HG02981 (cell line): ENCODE measurements around the gene SPHK2.

ENCODE experiments used
- ATAC-seq: cut with Tn5 transposase; IDR thresholded peaks from one replicate; pipeline ENCODE4 v1.9.1; 2021; ENCODE audit warnings: mild to moderate bottlenecking, moderate library complexity; ENCODE audit not compliant: unreplicated experiment

The SPHK2 gene

DNA sequence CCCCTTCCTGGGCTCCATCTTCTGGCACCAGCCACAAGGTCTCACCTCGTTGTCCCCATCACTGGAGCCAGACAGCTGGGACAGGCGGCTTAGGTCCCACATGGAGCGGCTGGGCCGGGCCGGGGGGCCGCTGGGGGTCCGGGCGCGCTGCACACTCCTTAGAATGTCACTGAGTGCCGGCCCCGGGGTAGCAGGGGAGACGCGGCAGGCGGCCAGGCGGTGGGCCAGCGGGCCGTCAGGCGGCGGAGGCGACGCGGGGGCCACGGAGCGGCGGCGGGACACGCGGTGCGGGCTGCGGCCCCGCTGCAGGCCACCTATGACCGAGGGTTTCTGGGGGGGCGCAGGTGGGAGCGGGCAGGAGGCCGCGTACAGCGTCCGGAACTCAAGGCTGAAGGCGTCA is 15.9 kb upstream of the SPHK2 start:
- ATAC-seq = no peak

DNA sequence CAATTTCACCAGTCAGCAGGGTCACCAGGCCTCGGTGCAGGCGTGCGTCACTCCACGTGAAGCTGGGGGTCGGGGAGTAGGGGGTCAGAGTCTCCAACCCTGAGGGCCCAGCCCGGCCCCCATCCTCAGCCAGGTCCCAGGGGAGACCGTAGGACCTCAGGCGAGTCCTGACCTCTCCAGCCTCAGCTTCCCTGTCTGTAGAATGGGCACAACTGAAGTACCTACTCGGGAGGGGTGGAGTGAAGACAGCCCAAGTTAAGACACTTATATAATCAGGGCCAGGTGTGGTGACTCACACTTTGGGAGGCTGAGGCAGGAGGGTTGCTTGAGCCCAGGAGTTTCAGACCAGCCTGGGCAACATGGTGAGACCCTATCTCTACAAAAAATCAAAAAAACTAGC is 15.5 kb upstream of the SPHK2 start:
- no peak for ATAC-seq

DNA sequence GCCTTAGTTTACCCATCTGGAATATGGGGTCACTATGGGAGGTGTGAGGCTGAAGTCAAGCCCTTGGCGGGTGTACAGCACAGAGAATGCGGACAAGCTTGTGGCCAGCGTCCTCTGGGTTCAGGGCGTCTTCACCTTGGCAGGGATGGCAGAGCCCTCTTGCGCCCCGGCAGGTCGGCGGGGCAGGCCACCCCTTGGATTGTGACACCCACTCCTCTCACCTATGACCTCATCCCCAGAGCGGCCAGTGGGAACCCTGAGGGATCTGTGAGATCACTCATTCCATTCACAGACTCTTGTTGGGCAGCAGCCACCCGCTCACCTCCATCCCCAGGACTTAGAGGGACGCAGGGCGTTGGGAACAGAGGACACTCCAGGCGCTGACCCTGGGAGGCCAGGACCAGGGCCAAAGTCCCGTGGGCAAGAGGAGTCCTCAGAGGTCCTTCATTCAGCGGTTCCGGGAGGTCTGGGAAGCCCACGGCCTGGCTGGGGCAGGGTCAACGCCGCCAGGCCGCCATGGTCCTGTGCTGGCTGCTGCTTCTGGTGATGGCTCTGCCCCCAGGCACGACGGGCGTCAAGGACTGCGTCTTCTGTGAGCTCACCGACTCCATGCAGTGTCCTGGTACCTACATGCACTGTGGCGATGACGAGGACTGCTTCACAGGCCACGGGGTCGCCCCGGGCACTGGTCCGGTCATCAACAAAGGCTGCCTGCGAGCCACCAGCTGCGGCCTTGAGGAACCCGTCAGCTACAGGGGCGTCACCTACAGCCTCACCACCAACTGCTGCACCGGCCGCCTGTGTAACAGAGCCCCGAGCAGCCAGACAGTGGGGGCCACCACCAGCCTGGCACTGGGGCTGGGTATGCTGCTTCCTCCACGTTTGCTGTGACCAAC is 12.6 kb upstream of the SPHK2 start, which contains the start of gene SPACA4:
Gene SPACA4 (plus strand): TSS at position 280 of the 896 bp plus-strand sequence. CDS start 237 bp downstream, at position 517.
- no peak for ATAC-seq

DNA sequence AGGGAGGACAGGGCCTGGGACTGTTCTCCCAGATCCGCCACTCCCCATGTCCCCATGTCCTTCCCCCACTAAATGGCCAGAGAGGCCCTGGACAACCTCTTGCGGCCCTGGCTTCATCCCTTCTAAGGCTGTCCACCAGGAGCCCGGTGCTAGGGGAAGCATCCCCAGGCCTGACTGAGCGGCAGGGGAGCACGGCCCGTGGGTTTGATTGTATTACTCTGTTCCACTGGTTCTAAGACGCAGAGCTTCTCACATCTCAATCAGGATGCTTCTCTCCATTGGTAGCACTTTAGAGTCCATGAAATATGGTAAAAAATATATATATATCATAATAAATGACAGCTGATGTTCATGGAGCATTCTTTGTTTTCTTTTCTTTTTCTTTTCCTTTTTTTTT is 11.9 kb upstream of the SPHK2 start:
- no peak for ATAC-seq

DNA sequence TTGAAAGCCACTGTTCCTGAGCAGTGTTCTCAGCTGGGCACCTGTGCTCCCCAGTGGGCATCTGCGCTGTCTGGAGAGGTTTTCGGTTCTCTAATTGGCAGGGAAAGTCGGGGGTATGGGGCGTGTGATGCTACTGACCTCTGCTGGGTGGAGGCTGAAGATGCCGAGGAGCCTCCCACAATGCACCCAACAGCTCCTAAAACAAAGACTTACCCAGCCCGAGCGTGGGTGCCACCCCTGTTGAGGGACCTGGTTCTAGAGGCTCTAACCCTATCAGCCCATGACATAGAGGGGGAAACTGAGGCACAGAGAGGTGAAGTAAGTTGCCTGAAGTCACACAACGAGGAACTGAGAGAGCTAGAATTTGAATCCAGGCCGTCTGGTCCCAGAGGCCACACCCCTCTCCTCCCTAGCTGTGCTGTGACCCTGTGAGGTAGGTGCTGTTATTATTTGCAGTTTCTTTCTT is 10.5 kb upstream of the SPHK2 start:
- ATAC-seq = peak; percentile 60

DNA sequence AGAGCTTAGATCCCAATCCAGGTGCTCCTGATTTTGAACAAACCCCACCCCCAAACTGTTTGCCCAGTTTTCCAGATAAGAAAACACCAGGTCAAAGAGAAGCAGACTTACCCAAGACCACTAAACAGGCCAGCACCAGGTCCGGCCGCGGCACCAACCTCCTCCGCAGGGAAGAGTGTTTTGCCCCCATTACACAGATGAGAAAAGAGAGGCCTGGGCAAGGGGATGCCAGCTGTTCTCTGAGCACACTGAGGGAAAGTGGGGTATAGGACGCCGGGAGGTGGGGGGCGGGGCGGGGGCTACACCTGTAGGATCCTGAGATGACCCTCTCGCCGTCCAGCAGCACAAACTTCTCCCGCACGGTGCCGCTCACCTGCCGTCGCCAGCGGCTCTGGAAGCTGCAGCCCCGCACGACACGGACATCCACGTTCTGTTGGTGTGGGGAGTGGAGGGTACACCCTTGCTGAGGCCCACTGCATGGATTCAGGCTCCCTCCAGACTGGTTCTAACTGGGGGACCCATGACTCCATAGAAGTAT is 9.7 kb upstream of the SPHK2 start:
- no peak for ATAC-seq

DNA sequence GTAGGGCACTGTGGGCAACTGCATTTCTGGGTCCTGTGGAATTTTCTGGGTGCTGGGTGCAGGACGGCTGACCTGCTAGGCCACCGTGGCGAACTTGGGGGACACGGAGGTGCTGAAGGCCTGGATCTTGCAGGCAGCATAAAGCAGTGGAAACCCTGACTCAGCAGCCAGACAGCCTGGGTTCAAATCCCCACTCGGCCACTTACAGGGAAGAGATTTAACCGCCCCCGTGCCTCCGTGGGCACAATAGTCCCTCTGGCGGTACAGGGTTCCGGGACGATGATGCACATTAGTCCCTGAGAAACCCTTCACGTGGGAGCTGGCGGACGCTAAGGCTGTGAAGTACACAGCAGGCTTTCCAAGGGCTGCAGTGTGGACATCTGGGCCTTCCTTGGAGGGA is 7.4 kb upstream of the SPHK2 start:
- no peak for ATAC-seq

DNA sequence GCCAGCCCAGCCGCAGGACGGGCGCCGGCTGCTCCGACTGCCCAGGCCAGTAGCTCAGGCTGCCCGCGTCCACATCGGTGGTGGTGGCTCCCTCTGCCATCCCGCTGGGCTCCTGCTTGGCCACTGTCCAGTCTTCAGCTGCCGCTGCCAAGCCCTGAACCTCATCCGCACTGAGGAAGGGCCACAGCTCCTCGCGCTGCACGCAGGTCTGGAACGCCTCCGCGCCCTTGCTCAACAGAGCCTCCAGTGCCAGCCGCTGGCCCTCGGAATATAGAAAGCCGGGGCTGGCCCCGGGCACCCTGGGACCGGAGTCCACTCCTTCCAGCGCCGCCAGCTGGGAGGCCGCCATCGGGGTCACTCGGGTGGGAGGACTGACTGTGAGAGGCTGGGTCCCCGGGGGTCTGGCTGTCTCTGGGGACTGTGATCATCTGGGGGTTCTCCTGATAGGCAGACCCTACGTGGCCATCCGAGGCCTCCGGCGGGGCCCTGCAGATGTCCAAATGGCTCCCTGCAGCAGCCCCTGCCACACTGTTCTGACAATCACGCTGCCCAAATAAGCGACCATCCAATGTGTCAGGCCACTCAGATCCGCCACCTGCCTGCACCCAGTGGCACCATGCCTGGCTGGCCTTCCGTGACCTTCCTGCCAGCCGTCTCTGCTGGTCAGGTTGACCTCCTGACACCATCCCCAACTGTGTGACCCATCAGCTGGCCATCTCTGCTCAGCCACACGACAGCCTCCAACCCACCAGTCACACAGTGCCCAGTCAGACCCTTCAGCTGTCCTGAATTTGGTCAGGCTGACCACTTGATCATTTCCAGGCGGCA is 6.1 kb upstream of the SPHK2 start:
- no peak for ATAC-seq

DNA sequence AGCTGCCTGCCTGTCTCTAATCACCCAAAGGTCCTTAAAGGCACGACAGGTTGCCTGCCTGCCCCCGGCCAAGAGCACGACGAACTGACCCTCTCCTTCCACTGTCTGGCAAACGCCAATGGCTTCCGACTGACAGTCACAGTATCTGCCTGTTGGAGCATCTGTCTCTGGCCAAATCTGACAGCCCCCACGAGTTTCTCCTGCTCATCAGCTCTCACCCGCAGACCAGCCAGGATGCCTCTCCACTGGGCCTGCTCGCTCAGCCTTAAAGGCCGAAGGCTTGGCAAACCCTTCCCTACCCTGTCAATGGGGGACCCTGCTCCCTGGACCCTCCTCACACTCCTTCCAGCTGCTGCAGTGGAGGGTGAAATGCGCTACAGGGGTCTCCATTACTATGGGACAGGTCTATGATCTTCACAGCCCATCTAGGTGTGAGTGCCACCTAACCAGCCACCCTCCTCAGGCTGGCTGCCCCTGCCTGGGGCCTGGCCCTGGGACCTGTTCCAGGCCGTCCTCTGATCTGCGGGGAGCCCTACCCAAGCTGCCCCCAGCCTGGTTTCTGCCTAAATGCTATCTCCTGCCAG is 5.4 kb upstream of the SPHK2 start:
- no peak for ATAC-seq

DNA sequence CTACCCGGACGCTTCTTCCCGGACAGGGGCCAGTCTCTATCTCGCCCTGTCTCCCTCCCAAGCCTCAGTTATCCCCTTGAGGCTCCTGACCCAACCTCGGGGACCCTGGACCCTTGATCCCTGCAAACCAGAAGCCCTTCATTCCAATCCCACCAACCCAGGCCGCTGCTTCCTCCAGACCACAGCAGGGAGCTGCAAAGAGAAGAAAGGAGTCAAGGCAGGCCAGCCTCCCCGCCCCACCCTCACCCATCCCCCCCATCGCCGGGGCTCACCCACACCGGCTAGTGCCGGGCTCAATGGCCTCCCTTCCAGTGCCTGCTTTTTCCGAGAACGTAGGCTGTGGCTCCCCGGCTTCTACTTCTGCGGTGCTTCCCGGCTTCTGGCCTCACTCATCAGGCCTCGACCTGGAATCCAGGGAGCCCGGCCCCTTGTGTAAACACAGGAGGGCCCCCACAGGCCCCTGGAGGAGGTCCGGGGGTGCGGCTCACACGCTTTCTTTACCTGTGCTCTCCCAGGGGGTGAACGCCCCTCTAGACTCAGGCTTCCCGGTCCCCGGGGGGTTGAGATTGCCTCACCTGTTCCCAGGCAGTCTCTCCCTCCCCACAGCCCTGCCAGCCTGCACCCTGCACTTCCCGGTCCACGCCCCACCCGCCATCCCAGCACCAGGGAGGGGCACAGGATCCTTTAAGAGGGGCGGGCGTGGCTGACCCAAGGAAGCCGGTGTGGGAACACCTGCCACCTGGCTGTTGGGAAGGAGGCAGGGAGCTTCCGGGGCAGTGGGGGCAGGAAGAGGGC is 4.7 kb upstream of the SPHK2 start, which contains the start of gene FAM83E:
Gene FAM83E (minus strand): TSS at position 641 of the 795 bp plus-strand sequence. CDS start 1,704 bp downstream, outside the sequence.
- ATAC-seq = no peak

DNA sequence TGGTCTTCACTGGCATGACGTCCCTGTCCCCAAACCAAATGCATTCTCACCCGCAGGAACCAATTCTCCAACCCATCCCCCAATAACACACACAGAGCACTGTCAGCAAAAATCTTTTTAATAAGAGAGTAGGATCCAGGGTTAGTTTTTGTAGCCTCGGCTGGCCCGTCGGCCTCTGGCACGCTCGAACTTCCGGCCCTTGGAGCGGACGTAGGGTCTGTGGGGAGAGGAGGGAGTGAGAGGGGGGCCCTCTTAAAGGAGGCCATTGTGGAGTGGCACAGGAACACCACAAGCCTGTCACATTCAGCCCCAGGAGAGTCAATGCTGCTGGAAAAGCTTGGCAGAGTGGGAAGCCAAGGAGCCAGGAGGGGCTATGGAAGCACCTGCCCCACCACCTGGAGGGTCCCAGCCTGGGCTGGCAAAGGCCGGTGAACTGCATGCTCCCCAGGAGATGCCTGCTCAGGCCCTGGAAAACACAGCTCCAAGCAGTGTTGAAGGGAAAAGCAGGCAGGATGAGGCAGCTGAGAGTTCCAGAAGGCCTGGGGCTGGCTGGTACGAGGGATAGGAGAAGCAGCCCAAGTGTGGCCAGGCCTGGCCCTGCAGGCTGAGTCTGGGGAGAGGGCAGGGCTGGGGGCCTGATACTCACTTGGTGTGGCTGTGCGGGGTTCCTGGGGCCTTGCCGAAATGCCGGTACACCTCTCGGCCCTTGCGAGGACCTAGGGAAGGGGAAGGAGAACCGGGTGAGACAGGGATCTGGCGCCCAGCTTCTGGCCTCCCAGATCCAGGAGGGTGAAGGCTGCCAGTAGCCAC is 3.9 kb upstream of the SPHK2 start:
- ATAC-seq = no peak

DNA sequence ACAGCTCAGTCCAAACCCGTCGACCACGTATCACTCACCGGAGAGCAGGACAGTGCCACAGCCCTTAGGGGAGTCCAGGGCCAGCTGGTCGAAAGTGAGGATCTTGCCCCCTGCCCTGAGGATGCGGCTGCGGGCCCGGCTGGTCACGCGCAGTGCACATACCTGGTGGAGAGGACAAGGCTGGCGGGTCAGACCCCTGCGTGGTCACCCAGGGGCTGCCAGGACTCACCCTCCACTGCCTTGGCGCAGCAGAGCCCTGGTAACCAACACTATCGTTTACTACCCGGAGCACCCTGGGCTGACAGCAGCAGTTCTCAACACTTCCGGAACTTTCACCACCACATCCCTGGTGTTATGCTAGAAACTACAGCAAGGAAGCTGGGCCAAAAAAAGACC is 3.3 kb upstream of the SPHK2 start:
- no peak for ATAC-seq

DNA sequence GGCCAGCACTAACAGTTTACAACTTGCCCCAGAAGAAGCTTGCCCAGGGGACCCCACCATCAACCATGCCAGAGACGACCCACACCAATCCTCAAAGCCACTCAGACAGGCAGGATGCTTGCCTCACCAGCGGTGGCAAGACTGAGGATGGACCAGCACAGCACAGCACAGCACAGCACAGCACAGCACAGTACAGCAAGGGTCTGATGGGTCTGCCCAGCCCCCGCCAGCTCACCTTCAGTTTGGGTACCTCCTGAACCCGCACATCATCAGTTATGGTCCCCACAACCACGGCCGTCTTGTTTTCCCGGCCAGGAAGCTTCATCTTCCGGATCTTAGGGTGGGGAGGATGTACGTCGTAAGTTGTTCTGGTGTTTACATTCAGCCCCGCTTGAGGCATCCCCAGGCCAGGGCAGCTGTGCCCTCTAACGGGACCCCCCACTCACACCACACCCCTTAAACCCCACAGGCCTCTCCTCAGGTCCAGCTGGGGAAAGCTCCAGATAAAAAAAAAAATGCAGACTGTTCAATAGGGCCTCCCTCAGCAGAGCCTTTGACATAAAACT is 2.7 kb upstream of the SPHK2 start:
- no peak for ATAC-seq

DNA sequence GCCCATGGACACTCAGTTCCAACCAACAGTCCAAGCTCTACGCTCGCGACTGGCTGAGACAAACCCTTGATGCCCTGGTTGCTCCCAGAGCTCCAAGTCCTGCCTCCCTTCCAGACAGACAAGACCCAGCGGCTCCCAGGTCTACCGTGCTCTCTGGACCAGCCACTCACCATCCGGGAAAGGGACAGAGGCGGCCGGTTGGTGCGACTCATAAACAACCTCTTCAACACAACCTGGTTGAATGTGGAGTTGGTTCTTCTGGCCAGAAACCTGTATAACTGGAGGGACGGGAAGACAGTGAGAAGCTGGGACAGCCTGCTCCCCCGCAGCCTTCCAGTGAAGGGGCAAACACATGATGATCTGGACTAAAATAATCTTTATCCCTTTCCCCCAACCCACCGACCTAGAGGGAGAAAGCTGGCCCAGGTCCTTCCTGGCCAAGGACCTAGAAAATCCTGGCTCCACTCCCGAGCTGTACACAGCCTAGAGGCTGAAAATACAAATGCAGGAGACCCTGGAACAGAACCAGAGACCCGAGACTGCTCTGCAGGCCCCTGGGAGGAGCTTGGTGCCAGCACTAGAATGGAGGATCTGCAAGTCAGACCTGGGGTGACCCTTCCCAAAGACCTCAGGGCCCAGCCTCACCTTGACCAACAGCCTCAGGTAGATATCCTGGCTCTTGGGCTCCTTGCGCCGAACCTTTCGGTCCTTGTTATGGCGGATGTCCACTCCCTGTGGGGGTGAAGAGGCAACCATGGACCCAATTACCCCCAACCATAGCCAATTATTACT is 2.0 kb upstream of the SPHK2 start:
- no peak for ATAC-seq

DNA sequence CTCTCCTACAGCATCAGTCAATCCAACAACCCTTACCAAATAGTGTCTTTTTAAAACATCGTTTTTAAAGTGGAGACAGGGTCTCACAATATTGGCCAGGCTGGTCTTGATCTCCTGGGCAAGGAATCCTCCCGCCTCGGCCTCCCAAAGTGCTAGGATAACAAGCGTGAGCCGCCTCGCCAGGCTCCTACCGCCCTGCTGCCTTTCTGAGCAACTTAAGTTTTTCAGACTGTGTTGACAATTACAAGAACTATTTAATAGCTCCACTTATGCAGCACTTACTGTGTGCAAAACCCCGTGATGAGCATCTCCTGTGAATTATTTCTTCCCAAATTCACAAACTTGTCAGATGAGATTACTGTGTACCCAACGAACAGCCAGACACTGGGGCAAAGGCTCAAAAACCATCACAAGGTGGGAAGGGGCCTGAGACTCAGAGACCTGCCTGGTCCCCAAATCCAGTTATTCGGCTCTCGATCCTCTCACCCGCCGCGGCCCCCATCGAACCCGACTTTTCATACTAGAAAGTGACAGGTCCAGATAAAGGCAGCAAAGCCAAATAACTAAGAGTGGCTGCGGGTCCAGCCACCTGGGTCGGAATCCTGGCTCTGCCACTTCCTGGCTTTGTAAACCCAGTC is 909 bp upstream of the SPHK2 start:
- no peak for ATAC-seq

DNA sequence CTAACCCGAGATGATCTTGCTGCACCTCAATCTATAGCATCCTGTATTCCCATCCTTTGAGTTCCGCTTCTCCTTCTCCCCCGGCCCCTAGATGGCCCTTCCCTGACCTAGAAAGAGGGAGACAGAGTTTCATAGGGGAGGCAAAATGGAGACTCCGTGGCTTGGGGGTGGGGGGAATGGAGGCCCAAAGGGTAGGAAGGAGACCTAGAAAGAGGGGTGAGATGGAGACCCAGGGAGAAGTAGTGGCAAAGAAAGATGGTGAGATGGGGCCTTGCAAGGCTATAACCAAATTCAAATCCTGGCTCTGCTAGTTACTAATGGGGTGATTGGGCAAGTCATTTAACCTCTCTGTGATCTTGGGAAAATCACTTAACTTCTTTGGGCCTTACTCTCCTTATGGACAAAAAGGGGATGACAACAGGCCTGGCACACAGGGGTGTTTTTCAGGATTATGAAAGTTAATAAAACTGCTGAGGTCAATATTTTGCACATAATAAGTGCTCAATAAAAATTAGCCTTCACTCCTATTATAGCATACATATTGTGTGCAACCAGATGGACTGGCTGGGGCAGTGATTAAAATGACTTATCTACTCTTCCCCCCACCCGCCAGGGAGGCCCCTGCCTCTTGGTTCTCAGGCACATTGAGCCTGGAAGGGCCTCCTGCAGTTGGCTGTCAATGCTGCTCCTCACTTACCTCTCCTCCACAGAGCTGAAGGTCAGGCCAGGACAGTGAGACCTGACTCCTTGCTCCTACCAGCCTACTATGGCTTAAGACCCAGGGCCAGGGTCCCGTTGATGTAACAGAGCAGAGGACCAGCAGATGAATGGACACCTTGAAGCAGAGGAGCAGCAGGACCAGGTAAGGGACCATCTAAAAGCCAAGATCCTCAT is 633 bp downstream of the SPHK2 start:
- no peak for ATAC-seq

DNA sequence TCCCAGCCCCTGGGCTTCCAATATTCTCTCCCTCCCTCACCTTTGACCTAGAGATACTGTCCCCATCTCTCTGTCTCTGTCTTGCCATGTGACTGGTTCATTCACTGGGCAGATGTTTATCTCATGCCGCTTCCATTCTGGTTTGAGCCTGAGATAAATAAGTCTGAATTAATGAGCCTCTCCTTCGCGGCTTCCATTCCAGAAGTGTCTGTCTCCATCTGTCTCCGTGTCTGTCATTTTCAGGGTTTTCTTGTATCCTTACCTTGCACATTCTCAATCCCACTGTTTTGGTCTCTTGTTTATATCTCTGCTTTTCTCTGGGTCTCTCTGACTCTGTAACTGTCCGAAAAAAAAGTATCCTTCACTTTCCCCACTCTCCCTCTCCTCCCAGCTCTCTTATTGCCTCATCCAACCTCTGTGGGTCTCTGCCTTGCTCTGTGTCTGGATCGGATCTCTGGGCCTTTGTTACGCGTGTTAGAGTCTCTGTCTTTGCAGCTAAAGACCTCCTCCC is 4.3 kb downstream of the SPHK2 start:
- no peak for ATAC-seq
